Measurements from ENCODE around the gene WIZ. TPM values are rescaled to one million over a fixed set of nuclear protein-coding genes. Genes with fewer than 3 reads are reported as not detected.

WIZ gene
- total and polyA plus RNA-seq, 9 of the 15 experiments (the other 6 are each of a cell fraction or from before 2014, with no cell fraction given): 0.06 to 37.5 (median 4.8) TPM

- TF ChIP-seq CBX1 (IDR thresholded peaks at IDR 0.05; ENCODE audit: low read depth) (no peak), CEBPG (CRISPR knock-in tag; IDR thresholded peaks at IDR 0.05) (peak; percentile 12; the same call in 1 of the 2 replicates), CEBPG (tag; conservative IDR thresholded peaks at IDR 0.05 in 1 of 2, IDR thresholded peaks at IDR 0.05 in 1 of 2) (no peak), ZBTB12 (CRISPR knock-in tag; IDR thresholded peaks at IDR 0.05) (no peak), ETV5 (CRISPR knock-in tag; IDR thresholded peaks at IDR 0.05; ENCODE audit: low read depth) (no peak), ZNF511 (CRISPR knock-in tag; IDR thresholded peaks at IDR 0.05) (peak; percentile 71; the same call in 1 of the 2 replicates), POLR2B (IDR thresholded peaks at IDR 0.05; ENCODE audit: low read depth, partially characterized antibody) (no peak), ETV1 (tag; conservative IDR thresholded peaks at IDR 0.05; ENCODE audit: low read depth) (no peak), HIVEP1 (CRISPR knock-in tag; IDR thresholded peaks at IDR 0.05) (no peak), ZNF143 (CRISPR knock-in tag; IDR thresholded peaks at IDR 0.05) (no peak), PKNOX1 (IDR thresholded peaks at IDR 0.05) (no peak), HMG20B (CRISPR knock-in tag; IDR thresholded peaks at IDR 0.05) (no peak), ETS1 (conservative IDR thresholded peaks at IDR 0.05; ENCODE audit: control insufficient read depth, low read depth, low read length) (peak; percentile 48; the same call in 1 of the 2 replicates), NCOA6 (IDR thresholded peaks at IDR 0.05) (no peak), MYC (IDR thresholded peaks at IDR 0.05; ENCODE audit: low read depth, low read length) (peak; percentile 85), MYC (CRISPR knock-in tag; IDR thresholded peaks at IDR 0.05; ENCODE audit: borderline replicate concordance, low read depth) (0 out of 2 replicates have a peak, but pooled peaks have one; percentile 41), DMBX1 (CRISPR knock-in tag; IDR thresholded peaks at IDR 0.05; ENCODE audit: borderline replicate concordance) (no peak), THRAP3 (IDR thresholded peaks at IDR 0.05; ENCODE audit: borderline replicate concordance) (no peak), RBM39 (optimal IDR thresholded peaks at IDR 0.05; ENCODE audit: low read depth, low read length) (peak; percentile 10), ZNF398 (CRISPR knock-in tag; IDR thresholded peaks at IDR 0.05) (no peak)
Observed at GRCh38 chr19:15378534-15379082, 71.1 kb downstream of the WIZ start (continued).

All from K562 (cell line).